Measurements from ENCODE around the gene HPX. TPM values are rescaled to one million over a fixed set of nuclear protein-coding genes. Genes with fewer than 3 reads are reported as not detected.

Gene HPX
- total RNA-seq, 2 donors from 2014 or later: 1.8 to 5.3 TPM

DNA sequence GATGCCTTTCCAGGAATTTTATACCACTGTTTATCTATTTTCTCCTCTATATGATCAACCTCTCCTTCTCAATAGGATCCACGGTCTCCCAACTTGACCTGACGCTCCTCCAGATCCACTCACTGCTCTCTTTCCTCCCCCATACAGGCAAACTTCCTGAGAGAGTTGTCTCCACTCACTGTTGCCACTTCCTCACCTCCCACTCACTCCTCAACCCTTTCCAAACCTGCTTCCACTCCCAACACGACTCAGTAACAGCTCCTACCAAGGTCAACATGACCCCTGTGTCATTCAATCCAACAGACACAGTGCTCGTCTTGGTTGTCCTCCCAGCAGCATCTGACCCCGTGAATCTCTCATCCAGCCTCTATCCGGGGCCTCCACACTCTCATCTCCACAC, 25.0 kb downstream of the HPX start:
- no peaks in the 10 kb centered on the region for H3K4me1 ChIP-seq
- DNase-seq: no peak
- intact Hi-C loops (cut with DNase I): no loop called here
- no peak overlapping the region for H3K4me3 ChIP-seq
- no peaks in the 10 kb centered on the region for H3K9me3 ChIP-seq
- no peaks in the 10 kb centered on the region for H3K27me3 ChIP-seq
- H3K36me3 ChIP-seq: no peaks in the 10 kb centered on the region
- H3K9ac ChIP-seq (ENCODE audit: low read depth in 2 of 2, low read length in 2 of 2): no peak overlapping the region
- H3K27ac ChIP-seq: no peak overlapping the region
- TF ChIP-seq, protein P1, sequence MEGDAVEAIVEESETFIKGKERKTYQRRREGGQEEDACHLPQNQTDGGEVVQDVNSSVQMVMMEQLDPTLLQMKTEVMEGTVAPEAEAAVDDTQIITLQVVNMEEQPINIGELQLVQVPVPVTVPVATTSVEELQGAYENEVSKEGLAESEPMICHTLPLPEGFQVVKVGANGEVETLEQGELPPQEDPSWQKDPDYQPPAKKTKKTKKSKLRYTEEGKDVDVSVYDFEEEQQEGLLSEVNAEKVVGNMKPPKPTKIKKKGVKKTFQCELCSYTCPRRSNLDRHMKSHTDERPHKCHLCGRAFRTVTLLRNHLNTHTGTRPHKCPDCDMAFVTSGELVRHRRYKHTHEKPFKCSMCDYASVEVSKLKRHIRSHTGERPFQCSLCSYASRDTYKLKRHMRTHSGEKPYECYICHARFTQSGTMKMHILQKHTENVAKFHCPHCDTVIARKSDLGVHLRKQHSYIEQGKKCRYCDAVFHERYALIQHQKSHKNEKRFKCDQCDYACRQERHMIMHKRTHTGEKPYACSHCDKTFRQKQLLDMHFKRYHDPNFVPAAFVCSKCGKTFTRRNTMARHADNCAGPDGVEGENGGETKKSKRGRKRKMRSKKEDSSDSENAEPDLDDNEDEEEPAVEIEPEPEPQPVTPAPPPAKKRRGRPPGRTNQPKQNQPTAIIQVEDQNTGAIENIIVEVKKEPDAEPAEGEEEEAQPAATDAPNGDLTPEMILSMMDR (IDR thresholded peaks at IDR 0.05): no peak

DNA sequence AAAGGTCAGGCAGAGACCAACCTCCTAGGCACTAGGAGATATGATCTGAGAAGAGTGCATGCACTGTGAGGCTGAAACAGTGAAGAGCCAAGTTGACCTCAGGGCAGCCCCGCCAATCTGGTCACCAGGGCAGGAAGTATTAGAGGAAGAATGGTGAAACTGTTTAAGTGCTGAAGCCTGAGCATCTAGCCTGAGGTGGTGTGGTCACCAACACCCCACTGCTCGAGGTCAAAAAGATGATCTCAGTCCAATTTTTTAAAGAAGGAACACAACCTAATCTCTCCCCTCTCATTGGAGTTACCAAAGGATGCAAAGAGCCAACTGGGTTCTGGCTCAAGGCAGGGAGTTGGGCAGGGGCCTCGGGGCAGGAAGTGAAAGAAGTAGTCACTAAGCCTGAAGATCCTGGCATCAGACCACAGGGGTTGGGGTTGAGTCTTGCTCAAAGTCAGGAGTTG, 25.9 kb downstream of the HPX start:
- intact Hi-C loops (cut with DNase I): no loop called here
- DNase-seq: no peak
- Histone ChIP-seq H3K4me3 (no peak overlapping the region), H3K27me3 (no peaks in the 10 kb centered on the region), H3K36me3 (no peaks in the 10 kb centered on the region), H3K4me1 (no peaks in the 10 kb centered on the region), H3K9ac (ENCODE audit: low read depth in 2 of 2, low read length in 2 of 2) (no peak overlapping the region), H3K27ac (no peak overlapping the region), H3K9me3 (no peaks in the 10 kb centered on the region)
- TF ChIP-seq, protein P1 (IDR thresholded peaks at IDR 0.05): no peak

GRCh38 chr11:6413791-6414201, 27.0 kb downstream of the HPX start:
- H3K36me3 ChIP-seq: no peaks in the 10 kb centered on the region
- no peak for DNase-seq
- no peak overlapping the region for H3K27ac ChIP-seq
- H3K9me3 ChIP-seq: no peaks in the 10 kb centered on the region
- TF ChIP-seq, protein P1 (IDR thresholded peaks at IDR 0.05): no peak
- H3K9ac ChIP-seq (ENCODE audit: low read depth in 2 of 2, low read length in 2 of 2): no peak overlapping the region
- intact Hi-C loops (cut with DNase I): no loop called here
- no peaks in the 10 kb centered on the region for H3K4me1 ChIP-seq
- no peaks in the 10 kb centered on the region for H3K27me3 ChIP-seq
- H3K4me3 ChIP-seq: no peak overlapping the region

- H3K27ac ChIP-seq: no peak overlapping the region
- H3K9ac ChIP-seq (ENCODE audit: low read depth in 2 of 2, low read length in 2 of 2): no peak overlapping the region
- no peaks in the 10 kb centered on the region for H3K4me1 ChIP-seq
- H3K9me3 ChIP-seq: no peaks in the 10 kb centered on the region
- no peak for DNase-seq
- no peak overlapping the region for H3K4me3 ChIP-seq
- H3K36me3 ChIP-seq: no peaks in the 10 kb centered on the region
- no peaks in the 10 kb centered on the region for H3K27me3 ChIP-seq
- TF ChIP-seq, protein P1 (IDR thresholded peaks at IDR 0.05): no peak
- intact Hi-C loops (cut with DNase I): no loop called here
Observed at GRCh38 chr11:6411594-6412031, 29.2 kb downstream of the HPX start.

DNA sequence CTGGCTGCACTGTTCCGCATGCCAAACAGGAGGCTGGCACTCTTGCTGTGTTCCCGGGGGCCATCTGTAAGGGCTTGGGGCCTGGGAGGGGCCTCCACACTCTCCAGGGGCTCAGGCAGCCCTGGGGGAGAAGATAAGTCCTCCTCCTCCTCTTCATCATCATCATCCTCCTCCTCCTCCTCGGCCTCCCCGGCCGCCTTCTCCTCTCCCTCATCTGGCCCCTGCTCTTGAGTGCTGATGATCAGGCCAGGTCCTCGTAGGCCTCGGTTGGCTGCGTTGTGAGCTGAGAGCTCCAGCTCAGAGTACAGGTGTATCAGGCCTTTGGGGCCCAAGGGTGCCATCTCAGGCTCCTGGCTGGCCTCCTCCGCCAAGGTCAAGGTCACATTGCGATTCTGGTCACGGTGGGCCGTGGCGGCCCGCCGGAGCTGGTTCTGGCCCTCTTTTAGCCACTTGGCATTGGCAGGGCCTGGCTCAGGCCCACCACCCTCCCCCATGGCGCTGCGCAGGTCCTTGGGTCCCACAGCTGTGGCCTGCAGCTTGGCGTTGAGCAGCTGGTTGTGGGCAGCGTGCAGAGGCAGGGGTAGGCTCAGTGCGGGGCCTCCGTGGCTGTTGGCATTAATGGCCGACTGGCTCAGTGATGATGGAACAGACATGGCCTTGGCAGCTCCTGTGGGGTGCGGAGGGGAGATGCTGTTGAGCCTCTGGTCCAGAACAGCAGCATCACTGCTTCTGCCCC, 29.9 kb downstream of the HPX start:
- Histone ChIP-seq H3K4me1 (no peaks in the 10 kb centered on the region), H3K36me3 (no peaks in the 10 kb centered on the region), H3K27ac (no peak overlapping the region), H3K27me3 (no peaks in the 10 kb centered on the region), H3K9ac (ENCODE audit: low read depth in 2 of 2, low read length in 2 of 2) (no peak overlapping the region), H3K4me3 (no peak overlapping the region), H3K9me3 (no peaks in the 10 kb centered on the region)
- DNase-seq: no peak
- intact Hi-C loops (cut with DNase I): no loop called here
- TF ChIP-seq, protein P1 (IDR thresholded peaks at IDR 0.05): no peak
